ENCODE data around the gene RYR3. TPM values are rescaled to one million over a fixed set of nuclear protein-coding genes. Genes with fewer than 3 reads are reported as not detected.

The RYR3 gene
- total RNA-seq, 5 donors from 2014 or later (not counting 1 experiment from before 2014, with no cell fraction given): 0.03 to 0.07 (median 0.04) TPM; not detected in 1

DNA sequence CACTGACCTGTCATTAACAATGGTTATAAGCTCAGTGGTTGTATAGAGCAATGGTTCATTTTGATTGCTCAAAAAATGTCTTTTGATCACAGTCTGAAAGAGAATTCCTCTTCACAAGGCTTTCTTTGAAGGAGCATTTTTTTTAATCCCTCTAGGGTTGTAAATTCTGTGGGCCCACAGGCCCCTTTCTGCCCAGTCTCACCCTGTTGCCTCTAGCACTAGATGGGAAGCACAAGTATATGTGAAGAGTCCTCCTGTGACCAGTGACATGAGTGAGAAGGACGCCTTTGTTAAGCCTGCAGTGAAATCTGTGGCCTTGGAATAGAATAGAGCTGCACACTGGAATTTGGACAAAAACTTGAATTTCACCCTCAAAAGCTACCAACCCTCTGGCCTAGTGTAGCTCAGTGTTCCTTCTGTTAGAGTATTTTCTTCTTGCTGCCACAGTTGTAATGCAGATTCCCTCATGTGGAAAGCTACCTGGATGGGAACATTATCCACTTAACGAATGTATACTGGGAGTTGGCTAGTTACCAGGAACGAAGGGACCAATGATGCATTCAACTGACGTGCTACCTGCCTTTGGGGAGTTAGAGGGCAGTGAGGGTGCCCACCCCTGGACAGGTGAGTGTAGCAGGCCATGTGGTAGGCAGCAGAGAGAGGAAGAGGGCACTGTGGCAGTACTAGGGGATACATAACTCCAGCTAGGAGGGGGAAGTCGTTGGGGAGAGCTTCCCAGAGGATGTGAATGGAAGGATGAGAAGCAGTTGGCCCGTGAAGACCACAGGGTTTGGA lies 28.3 kb upstream of the RYR3 start:
- Mint-ChIP-seq H3K4me3 (no peak overlapping the region), H3K4me1 (no peaks in the 10 kb centered on the region), H3K9me3 (no peaks in the 10 kb centered on the region), H3K27ac (no peak overlapping the region), H3K27me3 (peaks cover 4 to 14% of the 10 kb centered on the region in 2 donors), H3K36me3 (no peaks in the 10 kb centered on the region)
- Histone ChIP-seq H3K4me1 (ENCODE audit: control insufficient read depth in 1 of 2, extremely low read depth in 1 of 2, insufficient read depth in 2 of 2, low read length in 2 of 2) (no peaks in the 10 kb centered on the region), H3K27me3 (replicated peaks in 1 of 2; ENCODE audit: control insufficient read depth in 2 of 2, extremely low read depth in 1 of 2, insufficient read depth in 2 of 2, low read length in 1 of 2) (no peaks in the 10 kb centered on the region), H3K4me3 (ENCODE audit: control insufficient read depth in 1 of 2, extremely low read depth in 1 of 2, low read length in 1 of 2) (no peak overlapping the region), H3K9me3 (no peaks in the 10 kb centered on the region), H3K36me3 (ENCODE audit: control insufficient read depth in 2 of 2, extremely low read depth in 1 of 2, insufficient read depth in 1 of 2, low read length in 1 of 2) (no peaks in the 10 kb centered on the region), H3K27ac (ENCODE audit: low read length) (no peak overlapping the region)
- no peak for DNase-seq
- POLR2A ChIA-PET: no interaction called here
- 70% methylated on average over 3 of the region's 6 CpGs for WGBS (ENCODE audit: insufficient coverage)
- CTCF ChIA-PET: interaction anchor here (0.6 to 0.9 kb wide), 2 partner anchors 10 to 410 kb away, joined by 3 read pairs; no protein-coding TSS in a partner anchor
- ATAC-seq (replicated peaks in 1 of 4): no peak

DNA sequence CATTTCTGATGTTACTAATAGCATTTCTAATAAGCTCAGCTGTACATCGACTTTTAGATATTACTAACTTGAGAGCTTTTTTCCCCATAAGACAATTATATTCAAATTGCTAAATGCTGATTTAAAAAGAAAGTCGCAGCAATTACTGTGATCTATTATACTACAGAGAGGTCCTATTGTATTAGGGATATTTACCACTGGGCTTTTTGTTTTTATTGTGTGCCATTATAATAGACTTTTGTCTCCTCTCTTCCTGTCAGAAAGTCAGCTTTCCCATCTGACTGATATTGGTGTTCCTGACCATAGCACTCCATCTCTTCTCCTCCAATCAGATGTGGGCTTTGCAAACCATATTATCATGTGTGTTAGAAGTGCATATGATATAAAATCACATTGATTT lies 27.2 kb upstream of the RYR3 start:
- POLR2A ChIA-PET: no interaction called here
- no peak for ATAC-seq (replicated peaks in 1 of 4)
- H3K36me3 Mint-ChIP-seq: no peaks in the 10 kb centered on the region

DNA sequence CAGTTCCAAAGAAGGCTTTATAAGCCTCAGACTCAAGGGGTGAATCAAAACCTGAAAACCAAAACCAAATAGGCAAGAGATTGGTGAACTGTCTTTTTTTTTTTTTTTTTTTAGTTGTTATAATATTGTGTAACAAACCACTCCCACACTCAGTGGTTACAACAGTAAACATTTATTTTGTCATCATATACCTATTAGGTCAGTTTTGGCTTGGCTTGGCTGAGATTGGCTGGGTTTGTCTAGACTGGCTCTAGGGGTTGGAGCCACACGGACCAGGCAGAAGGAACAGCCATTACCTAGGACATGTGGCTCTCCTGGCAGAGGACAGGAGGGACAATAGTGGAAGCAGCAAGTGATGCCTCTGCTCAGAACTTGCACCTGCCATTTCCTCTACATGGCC lies 26.4 kb upstream of the RYR3 start:
- Histone ChIP-seq H3K4me3 (ENCODE audit: control insufficient read depth in 1 of 2, extremely low read depth in 1 of 2, low read length in 1 of 2) (no peak overlapping the region), H3K27ac (ENCODE audit: low read length) (no peak overlapping the region), H3K4me1 (ENCODE audit: control insufficient read depth in 1 of 2, extremely low read depth in 1 of 2, insufficient read depth in 2 of 2, low read length in 2 of 2) (no peaks in the 10 kb centered on the region), H3K36me3 (ENCODE audit: control insufficient read depth in 2 of 2, extremely low read depth in 1 of 2, insufficient read depth in 1 of 2, low read length in 1 of 2) (no peaks in the 10 kb centered on the region), H3K27me3 (replicated peaks in 1 of 2; ENCODE audit: control insufficient read depth in 2 of 2, extremely low read depth in 1 of 2, insufficient read depth in 2 of 2, low read length in 1 of 2) (no peaks in the 10 kb centered on the region), H3K9me3 (no peaks in the 10 kb centered on the region)
- CTCF ChIA-PET: no interaction called here
- H3K4me1 Mint-ChIP-seq: no peaks in the 10 kb centered on the region
- H3K27ac Mint-ChIP-seq: no peak overlapping the region
- no peak overlapping the region for H3K4me3 Mint-ChIP-seq
- ATAC-seq (replicated peaks in 1 of 4): no peak
- peaks cover 0 to 2% of the 10 kb centered on the region in 2 donors for H3K27me3 Mint-ChIP-seq
- H3K9me3 Mint-ChIP-seq: no peaks in the 10 kb centered on the region
- POLR2A ChIA-PET: no interaction called here
- H3K36me3 Mint-ChIP-seq: no peaks in the 10 kb centered on the region
- no peak for DNase-seq
- no CpG with 5 or more reads among the region's 1 CpG for WGBS (ENCODE audit: insufficient coverage)

More for the DNA sequence above, 27.2 kb upstream of the RYR3 start:
- Histone ChIP-seq H3K4me1 (ENCODE audit: control insufficient read depth in 1 of 2, extremely low read depth in 1 of 2, insufficient read depth in 2 of 2, low read length in 2 of 2) (no peaks in the 10 kb centered on the region), H3K27me3 (replicated peaks in 1 of 2; ENCODE audit: control insufficient read depth in 2 of 2, extremely low read depth in 1 of 2, insufficient read depth in 2 of 2, low read length in 1 of 2) (no peaks in the 10 kb centered on the region), H3K4me3 (ENCODE audit: control insufficient read depth in 1 of 2, extremely low read depth in 1 of 2, low read length in 1 of 2) (no peak overlapping the region), H3K27ac (ENCODE audit: low read length) (no peak overlapping the region), H3K9me3 (no peaks in the 10 kb centered on the region), H3K36me3 (ENCODE audit: control insufficient read depth in 2 of 2, extremely low read depth in 1 of 2, insufficient read depth in 1 of 2, low read length in 1 of 2) (no peaks in the 10 kb centered on the region)
- Mint-ChIP-seq H3K27ac (no peak overlapping the region), H3K4me1 (no peaks in the 10 kb centered on the region), H3K9me3 (no peaks in the 10 kb centered on the region), H3K4me3 (no peak overlapping the region), H3K27me3 (peaks cover 4 to 8% of the 10 kb centered on the region in 2 donors)
- WGBS (ENCODE audit: insufficient coverage): no CpG with 5 or more reads among the region's 2 CpGs
- CTCF ChIA-PET: no interaction called here
- no peak for DNase-seq

DNA sequence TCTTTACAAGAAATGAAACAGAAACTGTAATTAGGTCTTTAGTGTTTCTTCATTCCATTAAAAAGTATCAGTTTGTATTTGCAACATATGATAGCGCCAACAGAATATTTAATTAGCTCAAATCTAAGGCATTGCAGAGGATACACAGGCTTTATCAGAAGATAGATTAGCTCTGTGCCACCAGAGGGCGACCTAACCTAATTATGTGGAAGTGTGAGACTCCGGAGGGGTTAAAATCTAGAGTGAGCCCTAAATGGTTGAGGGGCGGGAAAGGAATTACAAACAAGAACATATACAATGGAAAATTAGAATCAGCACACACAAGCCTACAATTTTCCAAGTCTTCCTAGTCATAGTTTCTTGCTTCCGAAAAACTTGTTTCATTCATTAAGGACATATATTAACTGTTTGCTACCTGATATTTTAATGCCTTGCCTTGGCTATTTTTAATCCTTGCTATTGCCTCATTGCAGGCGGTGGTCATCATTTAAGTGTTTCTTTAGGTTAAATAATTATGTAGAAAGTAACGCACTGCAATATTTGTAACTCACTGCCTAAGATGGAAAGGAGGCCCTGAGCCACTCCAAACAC lies 18.0 kb upstream of the RYR3 start:
- H3K36me3 Mint-ChIP-seq: no peaks in the 10 kb centered on the region
- no peak for ATAC-seq (replicated peaks in 1 of 4)

DNA sequence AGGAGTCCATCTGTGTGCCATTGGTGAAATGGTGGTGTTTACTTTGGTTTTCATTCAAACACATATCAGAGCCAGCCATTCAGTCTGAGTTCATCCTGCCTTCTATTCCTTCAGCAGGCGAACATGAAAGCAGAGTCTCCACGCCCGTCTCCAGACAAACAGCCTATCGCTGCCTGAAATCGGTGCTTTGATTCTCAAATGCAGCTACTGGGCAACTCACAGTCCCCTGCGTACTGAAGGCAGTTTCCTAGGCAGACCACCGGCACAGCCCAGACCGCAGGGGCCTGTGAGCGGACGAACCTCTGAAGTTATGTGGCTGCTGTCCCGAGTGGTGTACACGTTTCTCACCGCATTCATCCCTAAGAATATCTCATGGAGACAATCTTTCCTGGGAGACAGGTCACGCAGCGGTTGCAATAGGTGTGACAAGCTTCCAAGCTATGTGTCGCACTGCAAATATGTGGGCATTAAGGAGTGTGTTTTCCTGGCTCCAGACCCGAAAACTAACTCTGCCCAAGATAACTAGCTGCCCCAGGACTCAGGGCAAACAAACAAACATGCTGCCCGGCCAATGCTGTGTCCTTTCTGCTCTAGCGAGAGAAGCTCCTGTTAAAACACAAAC lies 16.9 kb upstream of the RYR3 start:
- Mint-ChIP-seq H3K4me3 (no peak overlapping the region), H3K27ac (no peak overlapping the region), H3K9me3 (no peaks in the 10 kb centered on the region), H3K4me1 (no peaks in the 10 kb centered on the region), H3K27me3 (peaks cover 4 to 7% of the 10 kb centered on the region in 2 donors), H3K36me3 (no peaks in the 10 kb centered on the region)
- ATAC-seq (replicated peaks in 1 of 4): no peak
- ChIA-PET POLR2A (no interaction called here), CTCF (no interaction called here)
- 90% methylated on average over 11 of the region's 19 CpGs for WGBS (ENCODE audit: insufficient coverage)
- Histone ChIP-seq H3K27me3 (replicated peaks in 1 of 2; ENCODE audit: control insufficient read depth in 2 of 2, extremely low read depth in 1 of 2, insufficient read depth in 2 of 2, low read length in 1 of 2) (no peaks in the 10 kb centered on the region), H3K27ac (ENCODE audit: low read length) (no peak overlapping the region), H3K4me3 (ENCODE audit: control insufficient read depth in 1 of 2, extremely low read depth in 1 of 2, low read length in 1 of 2) (no peak overlapping the region), H3K9me3 (no peaks in the 10 kb centered on the region), H3K4me1 (ENCODE audit: control insufficient read depth in 1 of 2, extremely low read depth in 1 of 2, insufficient read depth in 2 of 2, low read length in 2 of 2) (no peaks in the 10 kb centered on the region), H3K36me3 (ENCODE audit: control insufficient read depth in 2 of 2, extremely low read depth in 1 of 2, insufficient read depth in 1 of 2, low read length in 1 of 2) (no peaks in the 10 kb centered on the region)
- no peak for DNase-seq

More for the DNA sequence above, 18.0 kb upstream of the RYR3 start:
- Mint-ChIP-seq H3K27me3 (peaks cover 0 to 7% of the 10 kb centered on the region in 2 donors), H3K9me3 (no peaks in the 10 kb centered on the region), H3K4me1 (no peaks in the 10 kb centered on the region), H3K27ac (no peak overlapping the region), H3K4me3 (no peak overlapping the region)
- 0% methylated on average over 1 of the region's 7 CpGs for WGBS (ENCODE audit: insufficient coverage)
- Histone ChIP-seq H3K9me3 (no peaks in the 10 kb centered on the region), H3K36me3 (ENCODE audit: control insufficient read depth in 2 of 2, extremely low read depth in 1 of 2, insufficient read depth in 1 of 2, low read length in 1 of 2) (no peaks in the 10 kb centered on the region), H3K4me1 (ENCODE audit: control insufficient read depth in 1 of 2, extremely low read depth in 1 of 2, insufficient read depth in 2 of 2, low read length in 2 of 2) (no peaks in the 10 kb centered on the region), H3K27ac (ENCODE audit: low read length) (no peak overlapping the region), H3K4me3 (ENCODE audit: control insufficient read depth in 1 of 2, extremely low read depth in 1 of 2, low read length in 1 of 2) (no peak overlapping the region), H3K27me3 (replicated peaks in 1 of 2; ENCODE audit: control insufficient read depth in 2 of 2, extremely low read depth in 1 of 2, insufficient read depth in 2 of 2, low read length in 1 of 2) (no peaks in the 10 kb centered on the region)
- ChIA-PET POLR2A (no interaction called here), CTCF (interaction anchor here in 1 of 2 donors (0.7 to 0.9 kb wide), 2 partner anchors 10 to 13 kb away, joined by 3 read pairs; no protein-coding TSS in a partner anchor)
- peak in 23 of 35 experiments; percentile 7 to 49 (median 18) for DNase-seq

DNA sequence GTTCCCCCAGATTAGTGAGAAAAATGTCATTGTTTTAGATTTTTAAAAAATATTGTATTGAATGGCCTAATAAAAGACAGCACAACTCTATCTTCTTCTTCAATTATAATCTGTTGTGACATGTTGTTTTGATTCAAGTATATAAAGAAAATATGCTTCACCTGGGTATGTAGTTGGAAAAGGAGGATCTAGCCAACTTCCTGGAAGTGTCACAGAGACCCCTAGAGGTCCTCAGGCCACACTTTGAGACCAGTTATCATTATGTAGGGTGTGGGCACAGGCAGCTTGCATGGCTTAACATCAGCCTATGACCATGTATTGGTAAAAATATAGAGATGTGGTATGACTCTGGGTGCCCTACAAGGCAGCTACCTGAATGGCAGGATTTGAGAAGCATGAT lies 14.7 kb upstream of the RYR3 start:
- Histone ChIP-seq H3K4me3 (ENCODE audit: control insufficient read depth in 1 of 2, extremely low read depth in 1 of 2, low read length in 1 of 2) (no peak overlapping the region), H3K27me3 (replicated peaks in 1 of 2; ENCODE audit: control insufficient read depth in 2 of 2, extremely low read depth in 1 of 2, insufficient read depth in 2 of 2, low read length in 1 of 2) (no peaks in the 10 kb centered on the region), H3K36me3 (ENCODE audit: control insufficient read depth in 2 of 2, extremely low read depth in 1 of 2, insufficient read depth in 1 of 2, low read length in 1 of 2) (no peaks in the 10 kb centered on the region), H3K27ac (ENCODE audit: low read length) (no peak overlapping the region), H3K9me3 (no peaks in the 10 kb centered on the region), H3K4me1 (ENCODE audit: control insufficient read depth in 1 of 2, extremely low read depth in 1 of 2, insufficient read depth in 2 of 2, low read length in 2 of 2) (no peaks in the 10 kb centered on the region)
- Mint-ChIP-seq H3K4me3 (no peak overlapping the region), H3K36me3 (no peaks in the 10 kb centered on the region), H3K9me3 (no peaks in the 10 kb centered on the region), H3K27me3 (peaks cover 7 to 13% of the 10 kb centered on the region in 2 donors), H3K27ac (no peak overlapping the region), H3K4me1 (no peaks in the 10 kb centered on the region)
- ChIA-PET POLR2A (interaction anchor here in 1 of 2 donors (0.6 kb wide), 1 partner anchor 690 kb away, joined by 4 read pairs; no protein-coding TSS in a partner anchor), CTCF (interaction anchor here in 1 of 2 donors (1.0 kb wide), 1 partner anchor 408 kb away, joined by 3 read pairs; no protein-coding TSS in a partner anchor)
- ATAC-seq (replicated peaks in 1 of 4) (no peak), DNase-seq (no peak)
